Measurements from ENCODE around the gene UAP1L1. TPM values are rescaled to one million over a fixed set of nuclear protein-coding genes. Genes with fewer than 3 reads are reported as not detected.

Gene UAP1L1
- total RNA-seq, 1 experiment from 2014 or later = 6.6 TPM

DNA sequence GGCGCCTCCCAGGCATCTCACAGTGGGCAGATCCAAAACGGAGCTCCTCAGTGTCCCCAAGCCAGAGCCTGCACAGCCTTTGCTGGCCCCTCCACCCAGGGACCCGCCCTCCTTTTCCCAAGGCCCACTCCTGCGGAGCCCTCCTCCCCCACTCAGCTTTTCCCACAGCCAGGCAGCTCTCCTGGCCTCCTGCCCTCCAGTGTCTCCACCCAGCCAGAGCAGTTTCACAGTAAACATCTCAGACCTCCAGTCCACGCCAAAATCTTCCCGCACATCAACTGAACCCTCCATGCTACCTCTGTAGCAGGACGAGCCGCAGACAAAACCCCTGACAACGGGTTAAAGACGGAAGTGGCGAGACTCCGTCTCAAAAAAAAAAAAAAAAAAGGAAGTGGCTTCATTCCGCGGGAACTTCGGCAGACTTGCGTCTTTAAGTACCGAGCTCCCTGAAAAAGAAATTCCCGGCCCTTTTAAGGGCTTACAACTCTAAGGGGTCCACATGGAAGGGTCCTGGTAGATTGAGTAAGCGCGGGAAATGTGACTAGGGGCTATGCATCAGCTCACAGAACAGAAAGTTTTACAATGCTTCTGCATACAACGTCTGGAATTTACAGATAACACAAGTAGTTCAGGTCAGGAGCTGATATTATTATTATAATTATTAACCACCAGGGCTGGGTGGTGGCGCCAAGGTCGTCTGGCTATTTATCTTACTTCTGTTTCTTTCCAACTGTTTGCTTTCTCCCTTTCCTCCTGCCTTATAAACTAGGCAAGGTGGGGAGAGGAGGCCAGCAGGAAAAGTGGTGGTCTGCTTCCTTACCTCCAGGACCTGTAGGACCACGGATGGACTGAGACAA, 50.2 kb downstream of the UAP1L1 start:
- no peak overlapping the region for H2AK5ac ChIP-seq (ENCODE audit: insufficient read length, low read length)
- no peak overlapping the region for H2BK120ac ChIP-seq (ENCODE audit: low read depth, low read length, poor library complexity, severe bottlenecking)
- H3K4me2 ChIP-seq (ENCODE audit: insufficient read depth, insufficient read length, low read length) = no peak overlapping the region
- H3K4me1 ChIP-seq (ENCODE audit: insufficient read depth, low read length) = no peaks in the 10 kb centered on the region
- H3K79me2 ChIP-seq (ENCODE audit: insufficient read depth, low read length) = no peaks in the 10 kb centered on the region
- no CpG with 5 or more reads among the region's 24 CpGs for WGBS (ENCODE audit: extremely low coverage, insufficient read length, low lambda C conversion rate)
- H3K18ac ChIP-seq (ENCODE audit: insufficient read length, low read depth, low read length) = no peak overlapping the region
- no peaks in the 10 kb centered on the region for H3K9me3 ChIP-seq (ENCODE audit: control insufficient read depth, low read depth, low read length)
- no peak overlapping the region for H2AFZ ChIP-seq (ENCODE audit: low read length)
- H2BK5ac ChIP-seq (ENCODE audit: insufficient read length, low read length) = no peak overlapping the region
- no peak overlapping the region for H3K4ac ChIP-seq (ENCODE audit: low read depth, low read length)
- H4K20me1 ChIP-seq (ENCODE audit: control insufficient read depth, insufficient read depth, insufficient read length) = no peaks in the 10 kb centered on the region
- Mint-ChIP-seq H3K9me3 (no peaks in the 10 kb centered on the region), H3K36me3 (ENCODE audit: insufficient read depth in 1 of 3, low read depth in 3 of 3) (no peaks in the 10 kb centered on the region; a peak in 1 of 7 replicates), H3K4me1 (peaks cover 14 to 17% of the 10 kb centered on the region in 2 experiments), H3K4me3 (peak overlapping the region; percentile 76 to 81), H3K27me3 (ENCODE audit: low read depth) (peaks cover 28% of the 10 kb centered on the region), H3K27ac (no peak overlapping the region)
- no peak overlapping the region for H3T11ph ChIP-seq (ENCODE audit: low read length)
- H3K27me3 ChIP-seq (ENCODE audit: insufficient read depth, low read length) = no peaks in the 10 kb centered on the region
- H3K79me1 ChIP-seq (ENCODE audit: insufficient read depth, low read depth, low read length, poor library complexity, severe bottlenecking) = no peaks in the 10 kb centered on the region
- H4K5ac ChIP-seq (ENCODE audit: insufficient read length, low read depth, low read length) = no peak overlapping the region
- no peak overlapping the region for H4K91ac ChIP-seq (ENCODE audit: insufficient read length, low read depth, low read length)
- H2BK20ac ChIP-seq (ENCODE audit: low read depth, low read length, poor library complexity, severe bottlenecking) = no peak overlapping the region
- no peak overlapping the region for H4K8ac ChIP-seq (replicated peaks; ENCODE audit: insufficient read length, low read depth, low read length)
- H3K56ac ChIP-seq (ENCODE audit: insufficient read length, low read depth, low read length) = no peak overlapping the region
- TF ChIP-seq, protein P1, sequence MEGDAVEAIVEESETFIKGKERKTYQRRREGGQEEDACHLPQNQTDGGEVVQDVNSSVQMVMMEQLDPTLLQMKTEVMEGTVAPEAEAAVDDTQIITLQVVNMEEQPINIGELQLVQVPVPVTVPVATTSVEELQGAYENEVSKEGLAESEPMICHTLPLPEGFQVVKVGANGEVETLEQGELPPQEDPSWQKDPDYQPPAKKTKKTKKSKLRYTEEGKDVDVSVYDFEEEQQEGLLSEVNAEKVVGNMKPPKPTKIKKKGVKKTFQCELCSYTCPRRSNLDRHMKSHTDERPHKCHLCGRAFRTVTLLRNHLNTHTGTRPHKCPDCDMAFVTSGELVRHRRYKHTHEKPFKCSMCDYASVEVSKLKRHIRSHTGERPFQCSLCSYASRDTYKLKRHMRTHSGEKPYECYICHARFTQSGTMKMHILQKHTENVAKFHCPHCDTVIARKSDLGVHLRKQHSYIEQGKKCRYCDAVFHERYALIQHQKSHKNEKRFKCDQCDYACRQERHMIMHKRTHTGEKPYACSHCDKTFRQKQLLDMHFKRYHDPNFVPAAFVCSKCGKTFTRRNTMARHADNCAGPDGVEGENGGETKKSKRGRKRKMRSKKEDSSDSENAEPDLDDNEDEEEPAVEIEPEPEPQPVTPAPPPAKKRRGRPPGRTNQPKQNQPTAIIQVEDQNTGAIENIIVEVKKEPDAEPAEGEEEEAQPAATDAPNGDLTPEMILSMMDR (conservative IDR thresholded peaks at IDR 0.05) = no peak
- no peak for DNase-seq
- H2BK15ac ChIP-seq (ENCODE audit: low read depth, low read length) = no peak overlapping the region
- H3K14ac ChIP-seq (ENCODE audit: insufficient read depth, low read length) = no peak overlapping the region
- no peak overlapping the region for H3K23ac ChIP-seq (ENCODE audit: insufficient read length, low read depth, low read length)
- H2BK12ac ChIP-seq (ENCODE audit: insufficient read length, low read depth, low read length) = no peak overlapping the region
- peaks cover 4% of the 10 kb centered on the region for H3K23me2 ChIP-seq (ENCODE audit: insufficient read length, low read depth, low read length, poor library complexity, severe bottlenecking)
- H3K27ac ChIP-seq (ENCODE audit: insufficient read length, low read depth, low read length) = no peak overlapping the region
- no peak overlapping the region for H3K9ac ChIP-seq (ENCODE audit: extremely low read depth, insufficient read length, low read length)

Data from H9 (cell line).